OCI-LY7 (cell line): ENCODE results near the gene MGMT. TPM values are rescaled to one million over a fixed set of nuclear protein-coding genes. Genes with fewer than 3 reads are reported as not detected.

Experiments used
- BruUV-seq: library from RNA; stranded (reverse); fragments of 400-500 nt; replicated peaks from 2 replicates; lab custom pipeline; 2021; lab: Mats Ljungman, UMichigan
- CTCF ChIA-PET: fragments of 300-600 bp; sonication (Branson Sonifier 250); formaldehyde crosslinking; loops from one replicate; lab custom pipeline; 2022; ENCODE audit warnings: antibody characterized with exemption; ENCODE audit not compliant: unreplicated experiment; lab: Charles Lee
- POLR2A ChIA-PET: fragments of 300-600 bp; sonication (Branson Sonifier 250); formaldehyde crosslinking; loops from one replicate; lab custom pipeline; 2022; ENCODE audit warnings: antibody characterized with exemption; lab: Charles Lee
- DNase-seq: peaks from one replicate; pipeline ENCODE4 v3.0.0-alpha.2; 2015; ENCODE audit warnings: low spot score
- H2AFZ ChIP-seq: fragments of 200-600 bp; sonication (generic), shearing (Covaris generic); 2 replicates; pipeline ENCODE4 v1.6.1; 2014; ENCODE audit warnings: mild to moderate bottlenecking, antibody characterized with exemption, low read length, moderate library complexity
- H3K27ac ChIP-seq: fragments of 200-600 bp; sonication (generic); 2 replicates; pipeline ENCODE4 v1.5.1; 2014; ENCODE audit warnings: mixed run types, low read depth, mild to moderate bottlenecking, moderate library complexity, low read length, inconsistent platforms; ENCODE audit not compliant: poor library complexity, severe bottlenecking
- H3K36me3 ChIP-seq: fragments of 200-600 bp; sonication (generic); 2 replicates; pipeline ENCODE4 v1.6.1; 2014; ENCODE audit warnings: mild to moderate bottlenecking, antibody characterized with exemption, low read length, moderate library complexity, mixed read lengths; ENCODE audit not compliant: insufficient read depth
- H3K4me1 ChIP-seq: fragments of 200-600 bp; sonication (generic); 2 replicates; pipeline ENCODE4 v1.5.1; 2014; ENCODE audit warnings: mild to moderate bottlenecking, low read length; ENCODE audit not compliant: insufficient read depth, poor library complexity, severe bottlenecking
- H3K4me2 ChIP-seq: fragments of 200-600 bp; sonication (generic); 2 replicates; pipeline ENCODE4 v1.6.1; 2014; ENCODE audit warnings: mild to moderate bottlenecking, low read length
- H3K4me3 ChIP-seq: fragments of 200-600 bp; sonication (generic); 2 replicates; pipeline ENCODE4 v1.5.1; 2014; ENCODE audit warnings: mild to moderate bottlenecking, low read depth, low read length; ENCODE audit not compliant: poor library complexity, severe bottlenecking
- H3K79me2 ChIP-seq: fragments of 200-600 bp; sonication (generic); 2 replicates; pipeline ENCODE4 v1.6.1; 2016; ENCODE audit warnings: low read depth, mild to moderate bottlenecking, low read length, moderate library complexity, mixed read lengths; ENCODE audit not compliant: insufficient read depth
- H3K9me2 ChIP-seq: fragments of 200-600 bp; sonication (generic); 2 replicates; pipeline ENCODE4 v1.6.1; 2016; ENCODE audit warnings: mild to moderate bottlenecking, low read length, mixed read lengths; ENCODE audit not compliant: insufficient read depth
- H3K9me3 ChIP-seq: fragments of 200-600 bp; sonication (generic); 2 replicates; pipeline ENCODE4 v1.6.1; 2014; ENCODE audit warnings: mild to moderate bottlenecking, mixed run types, low read length, mixed read lengths
- H4K20me1 ChIP-seq: fragments of 200-600 bp; sonication (generic); 2 replicates; pipeline ENCODE4 v1.6.1; 2014; ENCODE audit warnings: mild to moderate bottlenecking, antibody characterized with exemption, low read length, moderate library complexity, mixed read lengths; ENCODE audit not compliant: insufficient read depth
- CTCF ChIP-seq: fragments of 200-600 bp; sonication (generic); conservative IDR thresholded peaks from 2 replicates; pipeline ENCODE4 v1.5.1; 2014; ENCODE audit warnings: mild to moderate bottlenecking, antibody characterized with exemption, low read length, moderate library complexity, mixed read lengths
- EZH2phosphoT487 ChIP-seq: fragments of 200-600 bp; sonication (generic); IDR thresholded peaks from 2 replicates; pipeline ENCODE4 v1.6.1; 2018; ENCODE audit warnings: low read depth, borderline replicate concordance, mild to moderate bottlenecking, mixed run types, antibody characterized with exemption, low read length, moderate library complexity, mixed read lengths
- intact Hi-C: fragments of 100-400 bp; cut with micrococcal nuclease; formaldehyde crosslinking; loops from one replicate; pipeline ENCODE4 v1.10.0; 2022; ENCODE audit not compliant: unreplicated experiment
- total RNA-seq, 2 experiments: library from RNA; depleted of rRNA in 1 of 2; stranded (reverse); fragments of >200 nt in 1 of 2; shearing (Covaris generic) in 1 of 2; gene quantifications; 2 replicates each; pipeline ENCODE4 v1.2.3, GENCODE V29; 2014 to 2022

MGMT gene
- total RNA-seq, 2 experiments from 2014 or later = 19.7 to 25.0 TPM

DNA sequence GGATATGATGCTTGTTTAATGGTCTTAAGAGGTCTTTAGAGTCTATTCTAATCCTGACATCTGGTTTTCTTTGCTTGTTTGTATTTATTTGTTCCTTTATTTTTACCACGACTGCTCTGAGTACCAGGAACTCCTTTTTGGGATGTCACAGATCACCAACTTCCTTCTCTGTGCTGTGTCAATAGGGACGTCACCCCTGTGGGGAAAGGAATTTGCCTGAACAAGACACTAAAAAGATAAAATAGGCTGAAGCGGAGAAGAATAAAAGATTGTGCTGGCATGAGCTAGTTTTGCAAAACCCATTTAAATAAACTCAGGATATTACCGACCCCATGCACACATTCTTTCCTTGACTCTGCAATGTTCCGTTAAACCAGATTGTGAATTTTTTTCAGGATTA, 27.7 kb downstream of the MGMT start:
- Histone ChIP-seq H3K4me3 (no peak overlapping the region), H3K4me1 (no peaks in the 10 kb centered on the region), H3K79me2 (no peaks in the 10 kb centered on the region), H4K20me1 (no peaks in the 10 kb centered on the region), H3K4me2 (no peak overlapping the region), H3K9me2 (no peaks in the 10 kb centered on the region), H3K36me3 (no peaks in the 10 kb centered on the region), H3K27ac (no peak overlapping the region), H2AFZ (no peak overlapping the region), H3K9me3 (peaks cover 19% of the 10 kb centered on the region)
- ChIA-PET CTCF (no interaction called here), POLR2A (no interaction called here)
- intact Hi-C loops = no loop called here
- no peak for DNase-seq
- TF ChIP-seq EZH2phosphoT487 = no peak
- TF ChIP-seq CTCF = no peak
- no TSS peak for BruUV-seq

GRCh38 chr10:129495256-129495655, 28.2 kb downstream of the MGMT start:
- Histone ChIP-seq H2AFZ (no peak overlapping the region), H3K36me3 (no peaks in the 10 kb centered on the region), H3K79me2 (no peaks in the 10 kb centered on the region), H4K20me1 (no peaks in the 10 kb centered on the region), H3K27ac (no peak overlapping the region), H3K9me2 (no peaks in the 10 kb centered on the region), H3K4me3 (no peak overlapping the region), H3K4me2 (no peak overlapping the region), H3K9me3 (peaks cover 14% of the 10 kb centered on the region), H3K4me1 (no peaks in the 10 kb centered on the region)
- CTCF ChIA-PET = no interaction called here
- DNase-seq = no peak
- POLR2A ChIA-PET = no interaction called here
- BruUV-seq = no TSS peak
- intact Hi-C loops = no loop called here
- no peak for TF ChIP-seq CTCF
- no peak for TF ChIP-seq EZH2phosphoT487

DNA sequence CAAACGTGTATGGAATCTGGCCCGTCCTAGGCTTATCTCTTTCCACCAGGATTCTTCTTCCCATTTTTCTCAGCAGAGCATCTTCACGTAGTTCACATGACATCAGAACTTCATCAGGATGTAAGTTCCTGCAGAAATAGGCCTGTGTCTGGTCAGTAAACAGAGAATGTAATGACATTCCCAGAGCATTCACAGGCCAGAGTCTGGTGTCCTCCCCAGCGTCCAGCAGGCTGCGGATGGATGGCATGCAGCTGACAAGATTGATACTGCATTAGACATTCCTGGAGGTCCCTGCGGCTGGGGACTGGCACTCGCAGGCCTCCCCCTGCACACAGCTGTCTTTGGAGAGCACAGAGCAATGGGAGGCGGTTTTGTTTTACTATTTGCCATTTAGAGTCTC, 28.7 kb downstream of the MGMT start:
- H4K20me1 ChIP-seq = no peaks in the 10 kb centered on the region
- H3K27ac ChIP-seq = no peak overlapping the region
- TF ChIP-seq CTCF (no peak), EZH2phosphoT487 (no peak)
- no peaks in the 10 kb centered on the region for H3K79me2 ChIP-seq
- H3K36me3 ChIP-seq = no peaks in the 10 kb centered on the region
- no TSS peak for BruUV-seq
- no peak overlapping the region for H3K4me2 ChIP-seq
- no peak overlapping the region for H3K4me3 ChIP-seq
- POLR2A ChIA-PET = no interaction called here
- H3K9me2 ChIP-seq = no peaks in the 10 kb centered on the region
- H2AFZ ChIP-seq = no peak overlapping the region
- H3K4me1 ChIP-seq = no peaks in the 10 kb centered on the region
- peaks cover 12% of the 10 kb centered on the region for H3K9me3 ChIP-seq
- CTCF ChIA-PET = no interaction called here
- intact Hi-C loops = no loop called here
- no peak for DNase-seq
